LHCN-M2 (cell line): ENCODE data around the gene DGKG. TPM values are rescaled to one million over a fixed set of nuclear protein-coding genes. Genes with fewer than 3 reads are reported as not detected.
A peak's percentile ranks its signal among the peaks of the same experiment; 100 is the strongest.

Experiments used
- DNase-seq: peaks from one replicate; pipeline ENCODE4 v3.0.0-alpha.2; 2012; ENCODE audit warnings: low read depth
- total RNA-seq: library from RNA; depleted of rRNA; stranded (reverse); fragments of >200 nt; gene quantifications from 2 replicates; pipeline ENCODE4 v1.2.3, GENCODE V29; 2014; rRNA removed

The DGKG gene
- total RNA-seq, 1 experiment from 2014 or later = 4.1 TPM

GRCh38 chr3:186110975-186111974 is 250.8 kb downstream of the DGKG start:
- no peak for DNase-seq

DNA sequence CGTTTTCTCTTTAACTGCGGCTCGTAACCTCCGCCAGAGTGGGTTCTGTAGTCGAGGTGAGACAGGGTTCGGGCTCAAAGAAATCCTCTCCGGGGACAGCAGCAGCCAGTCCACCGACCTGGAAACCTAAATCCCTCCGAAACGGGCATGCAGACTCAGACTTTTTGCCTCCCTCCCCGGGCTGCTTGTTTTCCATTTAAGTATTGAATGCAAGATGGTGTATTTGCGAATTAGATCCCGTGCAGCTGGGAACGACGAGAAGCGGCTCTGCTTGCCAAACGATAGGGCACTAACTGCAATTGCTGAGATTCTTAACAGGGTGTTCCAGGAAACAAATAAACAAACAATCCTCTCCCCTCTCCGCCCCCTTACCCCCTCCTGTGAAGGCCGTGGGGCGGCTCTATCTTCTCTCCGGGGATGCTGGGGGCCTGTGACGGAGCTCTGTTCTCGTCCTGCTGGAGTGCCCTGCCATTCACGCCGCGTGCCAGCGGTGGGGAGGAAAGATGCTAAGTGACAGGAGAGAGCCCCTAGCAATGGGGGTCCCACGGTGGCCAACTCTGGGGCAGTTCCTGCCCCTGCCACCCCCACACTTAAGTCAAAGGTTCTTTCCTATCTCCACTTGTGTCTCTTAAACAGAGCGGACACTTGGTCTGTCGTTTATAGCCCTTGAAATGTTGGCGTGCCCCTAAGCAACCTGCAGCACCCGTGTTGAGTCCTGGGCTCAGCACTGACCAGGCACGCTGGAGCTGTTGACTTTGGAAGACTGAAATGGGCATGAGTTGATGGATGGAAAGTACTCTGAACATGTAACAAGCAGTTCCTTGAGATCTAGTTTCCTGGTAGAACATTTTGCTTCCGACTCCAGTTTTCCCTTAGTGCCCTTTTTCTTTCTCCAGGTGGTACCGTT is 251.9 kb downstream of the DGKG start:
- DNase-seq = peak; percentile 52

GRCh38 chr3:186108941-186109865 is 252.8 kb downstream of the DGKG start, which contains the start of gene ETV5:
Gene ETV5, minus strand, starts transcription at chr3:186109089. Its CDS starts 3,221 bp downstream, at chr3:186105868.
- peak; percentile 100 for DNase-seq

DNA sequence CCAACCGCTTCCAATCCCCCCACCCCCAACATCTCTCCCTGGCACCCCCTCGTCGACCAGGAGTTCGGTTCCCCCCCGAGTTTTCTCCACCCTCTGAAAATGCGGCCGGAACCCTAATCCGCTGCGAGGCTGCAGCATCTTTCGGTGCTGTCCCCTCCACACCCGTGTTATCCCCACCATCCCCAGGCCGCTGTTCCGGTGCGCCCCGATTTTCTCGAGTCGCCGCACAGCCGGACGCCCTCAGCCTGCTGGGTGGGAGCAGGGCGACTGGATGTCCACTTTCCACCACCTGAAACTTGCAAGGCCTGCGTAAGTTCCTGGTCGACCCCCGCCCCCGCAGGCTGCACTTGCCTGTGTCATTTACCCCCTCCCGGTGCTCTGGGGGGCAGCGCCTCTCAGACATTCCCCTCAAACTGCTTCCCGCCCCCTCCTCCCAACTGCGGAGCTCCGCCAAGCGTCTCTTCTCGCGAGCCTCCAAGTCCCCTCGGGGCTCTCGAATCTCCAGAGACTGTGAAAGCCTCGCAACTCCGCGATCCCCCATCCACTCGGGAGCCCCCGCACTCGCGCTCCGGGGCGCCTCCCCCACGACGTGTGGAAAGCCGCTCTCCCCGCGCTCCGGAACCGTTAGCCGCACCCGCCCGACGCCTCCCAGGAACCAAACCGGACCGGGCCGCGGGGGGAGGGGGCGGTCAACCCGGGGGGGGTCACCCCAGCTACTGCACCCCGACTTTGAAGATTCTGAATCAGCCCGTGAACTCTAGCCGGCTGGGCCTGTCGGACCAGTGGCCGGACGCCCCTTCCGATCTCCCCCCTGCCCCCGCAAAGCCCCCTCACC is 253.7 kb downstream of the DGKG start:
- peak; percentile 72 for DNase-seq

DNA sequence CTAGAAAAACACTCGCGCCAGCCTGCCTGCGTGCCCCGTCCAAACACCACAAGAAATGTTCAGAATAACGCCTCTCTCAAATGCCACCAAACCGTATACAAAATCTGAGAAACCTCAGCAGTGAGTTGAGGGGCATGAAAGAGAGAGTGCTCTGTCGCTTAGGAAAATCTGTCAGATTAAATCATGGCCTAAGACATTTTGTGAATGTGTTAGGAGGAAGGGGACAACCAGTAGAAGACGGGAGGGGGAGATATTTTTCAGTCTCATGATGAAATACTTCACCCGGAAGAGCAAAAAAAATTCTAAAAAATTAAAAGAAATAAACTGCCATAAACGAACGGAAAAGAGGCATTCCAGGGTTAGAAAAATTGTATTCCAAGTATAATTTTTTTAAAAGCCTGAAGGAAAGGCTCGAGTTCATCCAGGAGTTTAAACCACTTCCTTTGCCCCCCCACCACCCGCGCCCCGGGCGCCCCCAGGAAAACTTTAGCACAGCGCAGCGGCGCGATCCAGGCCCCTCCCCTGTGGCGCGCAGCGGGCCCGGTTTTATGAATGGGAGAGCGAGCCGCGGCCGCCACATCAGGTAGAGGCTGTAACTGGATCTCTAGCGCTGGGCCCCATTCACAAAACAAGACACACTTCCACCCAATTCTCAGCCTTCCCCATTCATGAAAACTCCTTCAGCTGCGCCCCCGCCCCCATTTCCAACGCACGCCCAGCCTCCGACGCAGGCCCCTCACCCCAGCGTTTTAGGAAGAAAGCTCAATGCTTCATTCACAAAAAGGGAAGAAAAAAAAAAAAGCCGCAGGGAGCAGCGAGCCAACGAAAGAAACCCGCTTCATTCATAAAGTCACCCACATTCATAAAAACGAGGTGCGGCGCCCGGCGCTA is 254.6 kb downstream of the DGKG start:
- DNase-seq = peak; percentile 57

DNA sequence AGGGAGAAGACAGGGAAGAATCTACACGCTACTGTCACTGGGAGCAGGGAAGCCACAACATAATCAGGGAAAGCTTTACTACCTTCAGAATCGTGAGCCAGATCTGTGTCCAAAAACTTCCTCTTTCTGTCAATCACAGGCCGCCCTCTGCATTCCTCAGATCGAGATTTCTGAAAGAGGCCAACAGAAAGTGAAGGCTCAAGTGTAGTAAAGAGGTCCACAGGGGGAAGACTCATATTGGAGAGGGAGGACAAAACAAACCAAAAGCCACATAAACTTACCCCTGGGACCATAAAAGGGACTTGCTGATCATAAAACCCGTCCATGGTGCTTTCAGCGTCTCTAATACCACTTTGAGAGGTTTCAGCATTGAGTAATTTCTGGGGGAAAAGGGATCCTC is 256.5 kb downstream of the DGKG start:
- no peak for DNase-seq

DNA sequence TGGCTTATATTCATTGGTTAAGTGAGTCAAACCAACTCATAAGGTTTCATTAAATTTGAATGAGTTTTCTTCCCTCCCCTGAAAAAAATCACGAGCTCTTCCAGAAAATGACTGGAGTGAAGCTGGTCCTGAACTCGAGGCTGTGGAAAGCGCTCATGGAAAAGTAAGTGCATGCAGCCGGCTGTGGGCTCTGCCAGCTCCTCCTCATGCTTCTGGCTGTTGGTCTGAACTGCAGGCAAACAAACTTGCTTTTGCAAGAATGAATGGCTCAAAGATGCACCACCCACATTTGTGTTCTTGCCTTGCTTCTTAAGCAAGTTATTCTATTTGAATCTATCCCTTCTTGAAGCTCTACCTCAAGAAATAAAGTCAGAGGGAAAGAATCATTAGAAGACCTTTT is 259.3 kb downstream of the DGKG start:
- no peak for DNase-seq

- DNase-seq = no peak
Measured at GRCh38 chr3:186100398-186100797, 261.6 kb downstream of the DGKG start.

GRCh38 chr3:186099178-186099577 is 262.9 kb downstream of the DGKG start:
- peak; percentile 73 for DNase-seq

GRCh38 chr3:186098740-186099139 is 263.3 kb downstream of the DGKG start:
- DNase-seq = no peak

DNA sequence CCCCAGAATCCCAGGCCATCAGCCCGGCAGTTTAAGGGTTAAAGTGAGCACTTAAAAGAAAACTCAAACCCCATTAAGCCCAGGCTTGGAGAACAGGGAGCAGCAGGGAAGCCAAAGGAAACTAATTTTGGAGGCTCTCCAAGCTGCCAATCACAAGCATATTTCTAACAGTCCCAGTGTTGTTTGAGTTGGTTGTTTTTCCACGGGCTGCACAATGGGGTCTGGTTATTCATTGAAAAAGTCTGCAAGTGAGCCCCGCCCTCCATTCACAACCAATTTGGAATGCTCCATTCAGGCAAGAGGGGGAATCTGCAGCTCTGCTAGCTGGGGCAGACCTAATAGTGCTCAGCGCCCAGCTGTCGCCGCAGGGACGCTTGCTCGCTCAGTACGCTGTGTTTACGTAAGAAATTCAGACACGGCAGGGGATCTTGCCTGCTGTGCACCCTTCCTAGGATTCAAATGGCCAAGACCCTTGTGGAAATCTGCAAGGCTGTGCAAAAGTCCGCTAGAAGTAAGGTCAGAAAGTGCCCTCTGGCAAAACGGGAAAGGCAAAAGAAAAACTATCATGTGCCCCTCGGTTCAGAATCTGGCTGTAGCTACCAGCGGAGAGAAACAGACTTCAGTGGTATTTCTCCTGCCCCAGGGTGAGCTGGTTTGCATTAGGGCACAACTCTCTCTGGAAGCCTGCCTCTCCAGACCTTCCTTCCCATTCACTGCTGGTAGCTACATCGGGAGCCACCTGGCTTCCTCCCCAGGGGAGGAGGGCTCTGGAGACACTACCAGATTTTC is 264.2 kb downstream of the DGKG start:
- peak; percentile 76 for DNase-seq

- DNase-seq = no peak
Measured at GRCh38 chr3:186097317-186097662, 264.7 kb downstream of the DGKG start.

Other genes starting within 250 kb of the DGKG start
- 1.4 and 1.7 TPM in 2 replicates for gene CRYGS, start 182.1 kb upstream of the DGKG start, total RNA-seq
- 12.6 and 13.2 TPM in 2 replicates for gene TBCCD1, start 205.1 kb upstream of the DGKG start, total RNA-seq
- gene DNAJB11, start 208.5 kb upstream of the DGKG start, total RNA-seq = 83.8 and 85.5 TPM in 2 replicates